Astrocyte of the spinal cord (primary cell): ENCODE results near the gene TLCD3A.
A peak's percentile ranks its signal among the peaks of the same experiment; 100 is the strongest.
"Not testable (repeated sequence)": the region's sequence is repeated elsewhere in the genome, so short reads cannot be mapped to it uniquely, and the experiment has no call there.

ENCODE experiments used
- DNase-seq: peaks from one replicate; pipeline ENCODE4 v3.0.0; 2011; ENCODE audit warnings: low read depth, low spot score
- H3K4me3 ChIP-seq: 2 replicates; pipeline ENCODE4 v1.5.1; 2011; ENCODE audit warnings: low read depth, mild to moderate bottlenecking, low read length, moderate library complexity
- in situ Hi-C: cut with HindIII; loops from 2 replicates; pipeline ENCODE4 v1.10.0; 2017; ENCODE audit warnings: low sequenced_read_pairs
- TF ChIP-seq, protein P1 (sequence below): IDR thresholded peaks from 2 replicates; pipeline ENCODE4 v1.5.1; 2012; ENCODE audit warnings: low read depth, mild to moderate bottlenecking, low read length, inconsistent platforms

Gene TLCD3A

DNA sequence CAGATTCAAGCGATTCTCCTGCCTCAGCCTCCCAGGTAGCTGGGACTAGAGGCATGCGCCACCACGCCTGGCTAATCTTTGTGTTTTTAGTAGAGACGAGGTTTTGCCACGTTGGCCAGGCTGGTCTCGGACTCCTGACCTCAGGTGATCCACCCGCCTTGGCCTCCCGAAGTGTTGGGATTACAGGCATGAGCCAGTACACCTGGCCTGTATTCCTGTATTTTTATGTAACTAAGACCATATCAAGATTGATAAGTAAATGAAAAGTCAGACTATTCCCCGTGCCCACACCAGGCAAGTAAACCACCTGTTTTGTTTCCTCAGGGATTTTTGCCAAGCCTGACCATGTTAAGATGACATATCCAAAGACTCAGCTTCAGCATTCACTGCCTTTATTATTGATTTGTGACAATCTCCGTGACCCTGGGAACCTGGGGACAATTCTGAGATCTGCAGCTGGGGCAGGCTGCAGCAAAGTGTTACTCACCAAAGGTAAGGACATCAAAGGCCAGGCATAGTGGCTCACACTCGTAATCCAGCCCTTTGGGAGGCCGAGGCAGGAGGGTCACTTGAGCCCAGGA, 55.3 kb downstream of the TLCD3A start:
- in situ Hi-C loops: no loop called here
- TF ChIP-seq, protein P1, sequence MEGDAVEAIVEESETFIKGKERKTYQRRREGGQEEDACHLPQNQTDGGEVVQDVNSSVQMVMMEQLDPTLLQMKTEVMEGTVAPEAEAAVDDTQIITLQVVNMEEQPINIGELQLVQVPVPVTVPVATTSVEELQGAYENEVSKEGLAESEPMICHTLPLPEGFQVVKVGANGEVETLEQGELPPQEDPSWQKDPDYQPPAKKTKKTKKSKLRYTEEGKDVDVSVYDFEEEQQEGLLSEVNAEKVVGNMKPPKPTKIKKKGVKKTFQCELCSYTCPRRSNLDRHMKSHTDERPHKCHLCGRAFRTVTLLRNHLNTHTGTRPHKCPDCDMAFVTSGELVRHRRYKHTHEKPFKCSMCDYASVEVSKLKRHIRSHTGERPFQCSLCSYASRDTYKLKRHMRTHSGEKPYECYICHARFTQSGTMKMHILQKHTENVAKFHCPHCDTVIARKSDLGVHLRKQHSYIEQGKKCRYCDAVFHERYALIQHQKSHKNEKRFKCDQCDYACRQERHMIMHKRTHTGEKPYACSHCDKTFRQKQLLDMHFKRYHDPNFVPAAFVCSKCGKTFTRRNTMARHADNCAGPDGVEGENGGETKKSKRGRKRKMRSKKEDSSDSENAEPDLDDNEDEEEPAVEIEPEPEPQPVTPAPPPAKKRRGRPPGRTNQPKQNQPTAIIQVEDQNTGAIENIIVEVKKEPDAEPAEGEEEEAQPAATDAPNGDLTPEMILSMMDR: no peak
- DNase-seq: no peak
- H3K4me3 ChIP-seq: no peak overlapping the region

DNA sequence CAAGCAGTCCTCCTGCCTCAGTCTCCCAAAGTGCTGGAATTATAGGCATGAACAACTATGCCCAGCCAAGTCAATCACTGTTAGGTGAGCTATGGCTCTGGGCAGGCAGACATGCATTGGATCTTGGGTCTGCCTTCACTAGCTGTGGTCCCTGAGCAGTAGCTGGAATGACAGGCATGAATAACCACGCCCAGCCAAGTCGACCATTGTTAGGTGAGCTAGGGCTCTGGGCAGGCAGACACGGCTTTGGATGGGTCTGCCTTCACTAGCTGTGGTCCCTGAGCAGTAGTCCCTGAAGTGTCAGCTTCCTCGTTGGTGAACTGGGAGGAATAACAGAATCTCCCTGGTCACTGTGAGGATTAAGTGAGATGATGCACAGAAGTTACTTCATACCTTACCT, 56.2 kb downstream of the TLCD3A start:
- in situ Hi-C loops: no loop called here
- no peak for DNase-seq
- no peak overlapping the region for H3K4me3 ChIP-seq
- TF ChIP-seq, protein P1: no peak

DNA sequence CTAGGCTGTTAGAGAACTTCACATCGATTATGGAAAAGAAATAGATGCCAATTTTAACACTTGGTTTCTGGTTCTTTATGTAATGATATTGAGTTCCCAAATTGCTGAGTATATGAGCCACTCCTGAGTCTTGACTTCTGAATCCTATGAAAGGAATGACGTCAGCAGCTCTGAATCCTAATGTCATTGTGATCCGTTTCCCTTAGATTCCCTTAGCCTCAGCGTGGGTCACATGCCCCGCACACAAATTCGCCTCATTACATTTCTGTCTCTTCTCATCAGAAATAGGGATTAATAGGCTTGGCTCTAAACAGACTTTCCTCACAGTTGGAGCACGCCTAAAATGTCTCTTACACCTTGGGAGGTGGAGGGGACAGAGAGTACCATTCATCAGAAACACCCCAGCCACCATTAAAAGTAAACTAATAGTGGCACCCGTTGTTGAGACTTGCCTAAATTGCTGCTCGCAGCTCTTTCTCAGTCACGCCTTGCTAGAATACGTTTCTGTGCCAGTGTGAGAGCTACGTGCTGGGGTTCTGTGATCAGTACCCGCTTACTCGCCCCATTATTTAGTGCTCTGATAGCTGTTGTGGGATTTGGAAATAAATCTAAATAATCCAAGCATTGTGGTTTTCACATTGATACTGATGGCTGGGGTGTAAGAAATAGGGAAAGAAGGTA, 56.9 kb downstream of the TLCD3A start:
- in situ Hi-C loops: no loop called here
- no peak overlapping the region for H3K4me3 ChIP-seq
- TF ChIP-seq, protein P1: no peak
- no peak for DNase-seq

DNA sequence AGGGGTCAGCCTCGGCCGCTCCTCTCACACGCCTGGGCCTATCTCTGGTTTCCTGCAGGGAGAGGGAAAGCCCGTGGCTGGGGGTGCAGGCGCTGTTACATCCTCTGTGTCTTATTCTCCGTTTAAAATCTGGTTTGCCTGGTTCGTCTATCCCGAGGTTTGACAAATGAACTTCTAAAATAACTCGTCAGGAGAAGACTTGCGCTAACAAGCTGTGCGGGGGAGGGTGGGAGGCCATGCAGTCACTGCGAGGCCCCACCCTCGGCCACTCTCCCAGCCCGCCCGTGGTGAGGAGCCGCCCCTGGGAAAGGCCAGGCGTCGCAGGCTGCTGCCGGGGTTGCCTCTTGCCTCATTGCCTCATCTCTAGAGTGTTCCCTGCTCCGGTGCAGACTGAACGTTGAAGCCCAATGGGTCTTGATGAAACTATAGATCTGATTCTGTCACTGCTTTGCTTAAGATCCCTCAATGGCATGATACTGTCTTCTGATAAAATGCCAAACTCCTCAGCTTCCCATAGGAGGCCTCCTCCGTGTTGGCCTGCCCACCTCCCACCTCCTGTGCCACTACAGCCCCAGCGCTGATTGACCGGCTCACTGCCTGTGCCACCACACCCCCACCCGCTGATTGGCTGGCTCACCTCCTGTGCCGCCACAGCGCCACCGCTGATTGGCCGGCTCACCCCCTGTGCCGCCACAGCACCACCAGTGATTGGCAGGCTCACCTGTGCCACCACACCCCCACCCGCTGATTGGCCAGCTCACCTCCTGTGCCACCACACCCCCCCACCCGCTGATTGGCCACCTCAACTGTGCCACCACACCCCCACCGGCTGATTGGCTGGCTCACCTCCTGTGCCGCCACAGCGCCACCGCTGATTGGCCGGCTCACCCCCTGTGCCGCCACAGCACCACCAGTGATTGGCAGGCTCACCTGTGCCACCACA, 57.8 kb downstream of the TLCD3A start:
- DNase-seq: peak; percentile 33
- H3K4me3 ChIP-seq, in situ Hi-C loops: not testable (repeated sequence)

DNA sequence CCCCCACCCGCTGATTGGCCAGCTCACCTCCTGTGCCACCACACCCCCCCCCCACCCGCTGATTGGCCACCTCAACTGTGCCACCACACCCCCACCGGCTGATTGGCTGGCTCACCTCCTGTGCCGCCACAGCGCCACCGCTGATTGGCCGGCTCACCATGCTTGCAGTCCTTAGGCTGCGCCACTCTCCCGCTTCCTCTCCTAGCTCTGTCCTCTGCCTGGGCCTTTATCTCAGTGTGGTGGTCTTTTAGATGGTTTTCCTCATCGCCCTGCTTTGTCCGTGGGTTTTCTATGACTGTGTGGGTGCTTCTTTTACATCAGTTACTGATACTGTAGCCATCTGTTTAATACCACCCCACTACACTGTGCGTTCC, 58.5 kb downstream of the TLCD3A start:
- H3K4me3 ChIP-seq, DNase-seq, in situ Hi-C loops: not testable (repeated sequence)

DNA sequence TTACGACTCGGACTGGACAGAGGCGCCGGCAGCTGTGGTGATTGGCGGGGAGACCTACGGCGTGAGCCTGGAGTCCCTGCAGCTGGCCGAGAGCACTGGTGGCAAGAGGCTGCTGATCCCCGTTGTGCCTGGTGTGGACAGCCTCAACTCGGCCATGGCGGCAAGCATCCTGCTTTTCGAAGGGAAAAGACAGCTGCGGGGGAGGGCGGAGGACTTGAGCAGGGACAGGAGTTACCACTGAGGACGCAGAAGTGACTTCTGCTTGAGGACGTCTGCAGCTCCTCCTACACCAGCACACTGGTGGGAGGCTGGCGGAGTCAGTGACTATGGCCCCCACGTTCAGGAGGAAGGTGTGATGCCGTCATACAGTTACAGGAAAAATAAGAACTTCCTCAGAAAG, 59.4 kb downstream of the TLCD3A start:
- no peak overlapping the region for H3K4me3 ChIP-seq
- TF ChIP-seq, protein P1: no peak
- in situ Hi-C loops: no loop called here
- no peak for DNase-seq

DNA sequence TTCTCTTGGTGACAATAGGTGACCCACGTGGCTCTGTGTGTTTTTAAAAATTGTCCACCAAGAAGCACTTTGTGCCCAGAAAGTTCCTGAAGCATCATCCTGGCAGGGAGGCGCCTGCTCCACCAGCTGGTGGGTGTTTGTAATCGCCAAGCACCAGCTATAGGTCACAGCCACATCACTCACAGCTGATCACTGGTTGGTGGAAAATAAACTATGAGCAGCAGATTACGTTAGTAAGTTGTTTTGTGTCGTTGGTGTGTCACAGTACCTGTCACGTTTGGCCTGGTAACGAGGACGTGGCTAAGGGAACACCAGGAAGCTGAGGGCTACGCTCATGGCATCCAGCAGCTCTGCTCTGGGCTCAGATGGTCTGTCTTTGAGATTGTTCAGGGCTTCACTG, 59.9 kb downstream of the TLCD3A start:
- DNase-seq: no peak
- no peak overlapping the region for H3K4me3 ChIP-seq
- in situ Hi-C loops: no loop called here
- TF ChIP-seq, protein P1: peak; percentile 14
